Measurements from ENCODE around the gene DNAJC6. TPM values are rescaled to one million over a fixed set of nuclear protein-coding genes. Genes with fewer than 3 reads are reported as not detected.
A peak's percentile ranks its signal among the peaks of the same experiment; 100 is the strongest.

Gene DNAJC6
- total RNA-seq (2022) (2.9 and 3.1 TPM in 2 replicates), Bru-seq, nascent RNA (percentile 46 among the genes with signal in this experiment), BruChase-seq, experiment 1, labeled RNA remaining after a 6-hour chase (percentile 41 among the genes with signal in this experiment), BruChase-seq, experiment 2, labeled RNA remaining after a 2-hour chase (percentile 46 among the genes with signal in this experiment)
- long read RNA-seq, partial matches to known transcripts: 3 of 6 reads
- long read RNA-seq, other reads (novel, unspliced or antisense): 3 of 6 reads

- H3K4me3 Mint-ChIP-seq (ENCODE audit: low read depth, unreplicated experiment): peak within 1 kb of the TSS; percentile 72
- peaks cover 7% of the 10 kb centered on the region for H3K36me3 Mint-ChIP-seq (ENCODE audit: insufficient read depth, unreplicated experiment)
- CTCF ChIA-PET: interaction anchor here (0.6 to 1.8 kb wide), 10 partner anchors 11 to 1465 kb away, joined by 3 to 9 read pairs (median 4); partner anchors contain the start of genes LEPR and LEPROT
- no peak within 1 kb of the TSS for H3K27ac Mint-ChIP-seq (ENCODE audit: unreplicated experiment)
- TF ChIP-seq, protein P1, sequence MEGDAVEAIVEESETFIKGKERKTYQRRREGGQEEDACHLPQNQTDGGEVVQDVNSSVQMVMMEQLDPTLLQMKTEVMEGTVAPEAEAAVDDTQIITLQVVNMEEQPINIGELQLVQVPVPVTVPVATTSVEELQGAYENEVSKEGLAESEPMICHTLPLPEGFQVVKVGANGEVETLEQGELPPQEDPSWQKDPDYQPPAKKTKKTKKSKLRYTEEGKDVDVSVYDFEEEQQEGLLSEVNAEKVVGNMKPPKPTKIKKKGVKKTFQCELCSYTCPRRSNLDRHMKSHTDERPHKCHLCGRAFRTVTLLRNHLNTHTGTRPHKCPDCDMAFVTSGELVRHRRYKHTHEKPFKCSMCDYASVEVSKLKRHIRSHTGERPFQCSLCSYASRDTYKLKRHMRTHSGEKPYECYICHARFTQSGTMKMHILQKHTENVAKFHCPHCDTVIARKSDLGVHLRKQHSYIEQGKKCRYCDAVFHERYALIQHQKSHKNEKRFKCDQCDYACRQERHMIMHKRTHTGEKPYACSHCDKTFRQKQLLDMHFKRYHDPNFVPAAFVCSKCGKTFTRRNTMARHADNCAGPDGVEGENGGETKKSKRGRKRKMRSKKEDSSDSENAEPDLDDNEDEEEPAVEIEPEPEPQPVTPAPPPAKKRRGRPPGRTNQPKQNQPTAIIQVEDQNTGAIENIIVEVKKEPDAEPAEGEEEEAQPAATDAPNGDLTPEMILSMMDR (IDR thresholded peaks at IDR 0.05; ENCODE audit: unreplicated experiment): no peak
- no TSS peak for BruUV-seq (replicated peaks)
- H3K9me3 Mint-ChIP-seq (ENCODE audit: low read depth, unreplicated experiment): no peaks in the 10 kb centered on the region
- no peaks in the 10 kb centered on the region for H3K27me3 Mint-ChIP-seq (ENCODE audit: unreplicated experiment)
- no peaks in the 10 kb centered on the region for H3K4me1 Mint-ChIP-seq (ENCODE audit: low read depth, unreplicated experiment)
- intact Hi-C loops (cut with micrococcal nuclease; ENCODE audit: unreplicated experiment): loop anchor here (5.0 kb wide), 1 partner anchor 108 kb away; no protein-coding TSS in a partner anchor
- DNase-seq: peak; percentile 86
Measured at GRCh38 chr1:65309304-65310077, at the start of gene DNAJC6. DNAJC6 (plus strand) TSS chr1:65309543; CDS start chr1:65309746, 203 bp downstream.

- Mint-ChIP-seq H3K4me3 (ENCODE audit: low read depth, unreplicated experiment) (no peak overlapping the region), H3K27me3 (ENCODE audit: unreplicated experiment) (no peaks in the 10 kb centered on the region), H3K9me3 (ENCODE audit: low read depth, unreplicated experiment) (no peaks in the 10 kb centered on the region), H3K36me3 (ENCODE audit: insufficient read depth, unreplicated experiment) (peaks cover 5% of the 10 kb centered on the region), H3K27ac (ENCODE audit: unreplicated experiment) (no peak overlapping the region), H3K4me1 (ENCODE audit: low read depth, unreplicated experiment) (peaks cover 11% of the 10 kb centered on the region)
- no peak for DNase-seq
- CTCF ChIA-PET: interaction anchor here (1.6 kb wide), 1 partner anchor 24 kb away, joined by 5 read pairs; no protein-coding TSS in a partner anchor
- TF ChIP-seq, protein P1 (IDR thresholded peaks at IDR 0.05; ENCODE audit: unreplicated experiment): no peak
- no TSS peak for BruUV-seq (replicated peaks)
- intact Hi-C loops (cut with micrococcal nuclease; ENCODE audit: unreplicated experiment): no loop called here
Measured at GRCh38 chr1:65259816-65260215, 49.5 kb upstream of the DNAJC6 start.

DNA sequence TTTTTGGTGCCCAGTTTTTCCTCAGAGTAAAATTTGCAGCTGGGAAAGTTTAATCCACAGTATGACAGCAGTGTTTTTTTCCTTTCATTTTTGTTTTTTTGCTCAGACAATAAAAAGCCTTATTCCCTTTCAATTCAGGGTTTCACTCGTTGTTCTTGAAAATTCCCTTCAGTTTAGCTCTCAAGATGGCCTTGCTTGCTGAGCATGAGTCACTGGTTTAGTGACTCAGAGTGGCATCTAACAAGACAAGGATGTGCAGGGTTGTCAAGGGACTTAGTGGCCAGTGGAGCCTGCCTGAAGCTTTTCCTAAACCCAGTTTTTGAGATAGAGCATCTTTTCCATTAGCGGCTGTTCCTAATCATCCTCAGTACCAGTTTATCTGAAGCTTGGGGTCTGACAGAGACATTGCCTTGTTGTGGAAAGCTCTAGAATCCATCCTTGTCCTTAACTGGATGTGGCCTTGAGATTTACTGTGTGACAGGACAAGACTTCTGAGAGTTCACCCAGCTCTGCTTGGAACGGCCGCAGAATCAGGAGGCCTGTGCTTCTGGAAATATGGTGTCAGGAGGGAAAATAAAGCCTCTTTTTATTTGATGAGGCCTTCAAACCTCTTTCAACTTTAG, 48.4 kb upstream of the DNAJC6 start:
- Mint-ChIP-seq H3K4me3 (ENCODE audit: low read depth, unreplicated experiment) (no peak overlapping the region), H3K4me1 (ENCODE audit: low read depth, unreplicated experiment) (peaks cover 3% of the 10 kb centered on the region), H3K9me3 (ENCODE audit: low read depth, unreplicated experiment) (no peaks in the 10 kb centered on the region), H3K27me3 (ENCODE audit: unreplicated experiment) (no peaks in the 10 kb centered on the region), H3K36me3 (ENCODE audit: insufficient read depth, unreplicated experiment) (peaks cover 5% of the 10 kb centered on the region), H3K27ac (ENCODE audit: unreplicated experiment) (no peak overlapping the region)
- CTCF ChIA-PET: interaction anchor here (1.0 to 1.6 kb wide), 2 partner anchors 25 to 427 kb away, joined by 3 to 5 read pairs; no protein-coding TSS in a partner anchor
- DNase-seq: no peak
- intact Hi-C loops (cut with micrococcal nuclease; ENCODE audit: unreplicated experiment): no loop called here
- BruUV-seq (replicated peaks): no TSS peak
- TF ChIP-seq, protein P1 (IDR thresholded peaks at IDR 0.05; ENCODE audit: unreplicated experiment): no peak

DNA sequence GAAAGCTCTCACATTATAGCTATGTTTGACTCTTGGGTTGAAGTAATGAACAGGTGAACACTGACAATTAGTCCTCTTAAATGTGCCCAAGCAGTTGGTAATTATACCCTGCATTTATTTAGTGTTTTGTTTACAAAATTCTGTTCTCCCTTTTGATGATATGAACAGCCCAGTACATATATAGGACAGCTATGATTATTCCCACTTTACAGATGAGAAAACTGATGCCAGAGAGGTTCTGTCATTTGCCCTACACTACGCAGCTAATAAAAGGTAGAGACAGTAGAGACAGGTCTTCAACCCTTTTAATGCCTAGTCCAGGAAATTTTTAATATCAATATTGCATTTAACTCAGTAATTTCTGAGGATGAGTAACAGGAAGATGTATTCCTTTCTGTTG, 46.1 kb upstream of the DNAJC6 start:
- no peak for DNase-seq
- Mint-ChIP-seq H3K27ac (ENCODE audit: unreplicated experiment) (no peak overlapping the region), H3K27me3 (ENCODE audit: unreplicated experiment) (no peaks in the 10 kb centered on the region), H3K4me1 (ENCODE audit: low read depth, unreplicated experiment) (peaks cover 12% of the 10 kb centered on the region), H3K9me3 (ENCODE audit: low read depth, unreplicated experiment) (no peaks in the 10 kb centered on the region), H3K36me3 (ENCODE audit: insufficient read depth, unreplicated experiment) (peaks cover 8% of the 10 kb centered on the region), H3K4me3 (ENCODE audit: low read depth, unreplicated experiment) (no peak overlapping the region)
- BruUV-seq (replicated peaks): no TSS peak
- intact Hi-C loops (cut with micrococcal nuclease; ENCODE audit: unreplicated experiment): no loop called here
- TF ChIP-seq, protein P1 (IDR thresholded peaks at IDR 0.05; ENCODE audit: unreplicated experiment): no peak
- CTCF ChIA-PET: no interaction called here

Data from Calu3 (cell line).